Right cardiac atrium (tissue), 5 donors: ENCODE data around the gene NPW. TPM values are rescaled to one million over a fixed set of nuclear protein-coding genes. Genes with fewer than 3 reads are reported as not detected.

Experiments
- ATAC-seq, 2 donors: fragments of 200-7000 bp; cut with Tn5 transposase; one replicate each; pipeline versions ENCODE4 v1.8.0 to v1.9.1; 2020; ENCODE audit warnings: moderate library complexity in 2 of 2, mild to moderate bottlenecking in 1 of 2
- DNase-seq, 3 donors: peaks; one replicate each; pipeline ENCODE4 v3.0.0-alpha.2; 2020
- H3K27ac ChIP-seq: one replicate; pipeline ENCODE4 v1.5.1; 2013; ENCODE audit warnings: mild to moderate bottlenecking, low read length, control low read depth, moderate library complexity
- H3K27me3 ChIP-seq: one replicate; pipeline ENCODE4 v1.6.1; 2013; ENCODE audit not compliant: control insufficient read depth, insufficient read depth
- H3K4me1 ChIP-seq: one replicate; pipeline ENCODE4 v1.6.1; 2013; ENCODE audit warnings: low read length; ENCODE audit not compliant: control insufficient read depth, insufficient read depth
- H3K4me3 ChIP-seq: one replicate; pipeline ENCODE4 v1.5.1; 2013; ENCODE audit warnings: low read length, control low read depth
- H3K9me3 ChIP-seq: one replicate; pipeline ENCODE4 v1.6.1; 2013; ENCODE audit warnings: low read length; ENCODE audit not compliant: control insufficient read depth
- WGBS: extraction: QIAGEN DNeasy Blood & Tissue Kit; methylation state at CpG from one replicate; pipeline ENCODE4 v1.1.7; 2013; 5-methylcytosine and 5-hydroxymethylcytosine counted together
- intact Hi-C, 4 donors: fragments of 100-400 bp; cut with DNase I; formaldehyde crosslinking; loops; one replicate each; pipeline versions ENCODE4 v1.11.0 to v1.14.0; 2022 to 2023
- long read RNA-seq, 4 donors: library from polyadenylated mRNA; unstranded; transcript quantifications; one replicate each; pipeline ENCODE4 v2.0.0, GENCODE V29; 2020 to 2021
- polyA plus RNA-seq: library from polyadenylated mRNA; stranded (reverse); fragments of 200-250 nt; gene quantifications from one replicate; pipeline ENCODE4 v1.2.3, GENCODE V29; 2013
- total RNA-seq, 4 donors: library from RNA; stranded (reverse); fragmentation: NEBNext Ultra II Directional; extraction: Animal tissue kit (Norgen Biotek cat#: 25700); gene quantifications; one replicate each; pipeline ENCODE4 v1.2.1, GENCODE V29; 2021
- donor health status: healthy with polysubstance abuse.
- donor health status: DM: no; HTN: yes; CAD: no.
- donor health status: DM: no; HTN: no; CAD: no.
- donor health status: DM: no; HTN: yes; CAD: no; lungs with severe emphysema.
- donor health status: DM: yes; HTN: yes; CAD: no.

The NPW gene
- total RNA-seq (not detected), polyA plus RNA-seq (not detected)
- long read RNA-seq, donor 1: 0 reads
- long read RNA-seq, donor 2: 0 reads
- long read RNA-seq, donor 3: 0 reads
- long read RNA-seq, donor 4: 0 reads

- Histone ChIP-seq H3K4me1 (peaks cover 5% of the 10 kb centered on the region), H3K27me3 (no peaks in the 10 kb centered on the region), H3K4me3 (no peak within 1 kb of the TSS), H3K27ac (no peak within 1 kb of the TSS), H3K9me3 (no peaks in the 10 kb centered on the region)
- ATAC-seq (no peak), DNase-seq (peak; percentile 8 to 71 (median 61))
- intact Hi-C loops: no loop called here
- 2% methylated on average over 33 of the region's 33 CpGs for WGBS
These were observed at the start of gene NPW for GRCh38 chr16:2019518-2019920. Gene NPW, plus strand, starts transcription at chr16:2019785.

- H3K4me3 ChIP-seq: peak within 1 kb of the TSS; percentile 78
- ATAC-seq (peak; percentile 94), DNase-seq (peak; percentile 94 to 98 (median 97))
- intact Hi-C loops: no loop called here
- no peaks in the 10 kb centered on the region for H3K9me3 ChIP-seq
- peaks cover 9% of the 10 kb centered on the region for H3K4me1 ChIP-seq
- H3K27me3 ChIP-seq: no peaks in the 10 kb centered on the region
- peak within 1 kb of the TSS; percentile 86 for H3K27ac ChIP-seq
- WGBS: under 1% methylated on average over 78 of the region's 78 CpGs
These were observed 47.6 kb upstream of the NPW start, which contains the start of gene TBL3 for GRCh38 chr16:1971796-1972489. Gene TBL3, plus strand, starts transcription at chr16:1972053. Its CDS starts 112 bp downstream, at chr16:1972165.

- H3K9me3 ChIP-seq: no peaks in the 10 kb centered on the region
- peaks cover 9% of the 10 kb centered on the region for H3K4me1 ChIP-seq
- intact Hi-C loops: no loop called here
- ATAC-seq (no peak), DNase-seq (peak in 2 of 3 donors; percentile 19 to 59)
- H3K27me3 ChIP-seq: no peaks in the 10 kb centered on the region
- WGBS: 3% methylated on average over 22 of the region's 22 CpGs
- peak overlapping the region; percentile 78 for H3K4me3 ChIP-seq
- no peak overlapping the region for H3K27ac ChIP-seq
These were observed 47.1 kb upstream of the NPW start for GRCh38 chr16:1972490-1972877.

- peak in 1 of 3 donors; percentile 12 for DNase-seq
- Histone ChIP-seq H3K4me3 (no peak overlapping the region), H3K4me1 (peaks cover 9% of the 10 kb centered on the region), H3K27me3 (no peaks in the 10 kb centered on the region), H3K27ac (no peak overlapping the region), H3K9me3 (no peaks in the 10 kb centered on the region)
- no peak for ATAC-seq
- 90% methylated on average over 16 of the region's 16 CpGs for WGBS
- intact Hi-C loops: no loop called here
These were observed 46.0 kb upstream of the NPW start for GRCh38 chr16:1973461-1974156.

GRCh38 chr16:1974157-1975070 lies 45.2 kb upstream of the NPW start:
- Histone ChIP-seq H3K27ac (no peak overlapping the region), H3K4me3 (no peak overlapping the region), H3K4me1 (peaks cover 9% of the 10 kb centered on the region), H3K9me3 (no peaks in the 10 kb centered on the region), H3K27me3 (no peaks in the 10 kb centered on the region)
- intact Hi-C loops: no loop called here
- DNase-seq: peak in 2 of 3 donors; percentile 8 to 62
- 93% methylated on average over 42 of the region's 42 CpGs for WGBS
- ATAC-seq: no peak

GRCh38 chr16:1975432-1976215 lies 44.0 kb upstream of the NPW start:
- H3K27me3 ChIP-seq: no peaks in the 10 kb centered on the region
- no peaks in the 10 kb centered on the region for H3K9me3 ChIP-seq
- no peak overlapping the region for H3K27ac ChIP-seq
- intact Hi-C loops: no loop called here
- no peak for ATAC-seq
- H3K4me1 ChIP-seq: peaks cover 9% of the 10 kb centered on the region
- H3K4me3 ChIP-seq: no peak overlapping the region
- no peak for DNase-seq
- 93% methylated on average over 33 of the region's 33 CpGs for WGBS

- Histone ChIP-seq H3K27me3 (no peaks in the 10 kb centered on the region), H3K27ac (no peak overlapping the region), H3K4me3 (no peak overlapping the region), H3K4me1 (peaks cover 5% of the 10 kb centered on the region), H3K9me3 (no peaks in the 10 kb centered on the region)
- no peak for ATAC-seq
- intact Hi-C loops: no loop called here
- DNase-seq: no peak
- WGBS: 96% methylated on average over 8 of the region's 8 CpGs
These were observed 43.4 kb upstream of the NPW start for GRCh38 chr16:1976216-1976520.

- no peak overlapping the region for H3K27ac ChIP-seq
- DNase-seq (peak in 1 of 3 donors; percentile 60), ATAC-seq (no peak)
- H3K9me3 ChIP-seq: no peaks in the 10 kb centered on the region
- H3K27me3 ChIP-seq: no peaks in the 10 kb centered on the region
- WGBS: 92% methylated on average over 33 of the region's 33 CpGs
- intact Hi-C loops: no loop called here
- peaks cover 5% of the 10 kb centered on the region for H3K4me1 ChIP-seq
- no peak overlapping the region for H3K4me3 ChIP-seq
These were observed 42.4 kb upstream of the NPW start for GRCh38 chr16:1976951-1977874.

GRCh38 chr16:1977875-1978268 lies 41.7 kb upstream of the NPW start:
- H3K27me3 ChIP-seq: no peaks in the 10 kb centered on the region

More at GRCh38 chr16:1977875-1978268, 41.7 kb upstream of the NPW start:
- no peak overlapping the region for H3K27ac ChIP-seq
- intact Hi-C loops: no loop called here
- DNase-seq (no peak), ATAC-seq (no peak)
- H3K4me3 ChIP-seq: no peak overlapping the region
- WGBS: 93% methylated on average over 18 of the region's 18 CpGs
- no peaks in the 10 kb centered on the region for H3K9me3 ChIP-seq
- H3K4me1 ChIP-seq: peaks cover under 1% of the 10 kb centered on the region
